PC-3 (cell line): ENCODE data around the gene ZFYVE27. TPM values are rescaled to one million over a fixed set of nuclear protein-coding genes. Genes with fewer than 3 reads are reported as not detected.

Experiments used
- ATAC-seq: fragments of 200-7000 bp; cut with Tn5 transposase; 2 replicates; pipeline ENCODE4 v1.9.1; 2020; ENCODE audit warnings: mild to moderate bottlenecking, moderate library complexity
- Bru-seq: library from RNA; stranded (reverse); fragments of 400-500 nt; gene quantifications from one replicate; lab custom pipeline; 2021; lab: Mats Ljungman, UMichigan
- BruChase-seq, 2 experiments: library from RNA; stranded (reverse); fragments of 400-500 nt; gene quantifications; one replicate each; lab custom pipeline; 2021; lab: Mats Ljungman, UMichigan
- BruUV-seq: library from RNA; stranded (reverse); fragments of 400-500 nt; replicated peaks from 2 replicates; lab custom pipeline; 2021; lab: Mats Ljungman, UMichigan
- CTCF ChIA-PET: fragments of 300-600 bp; sonication (Branson Sonifier 250); formaldehyde crosslinking; loops from one replicate; lab custom pipeline; 2022; ENCODE audit warnings: antibody characterized with exemption; lab: Charles Lee
- POLR2A ChIA-PET: fragments of 300-600 bp; sonication (Branson Sonifier 250); formaldehyde crosslinking; loops from one replicate; lab custom pipeline; 2022; ENCODE audit warnings: antibody characterized with exemption; ENCODE audit not compliant: unreplicated experiment; lab: Charles Lee
- DNase-seq: peaks from one replicate; pipeline ENCODE4 v3.0.0-alpha.2; 2015
- H2AFZ ChIP-seq: fragments of 300-600 bp; sonication (generic); 2 replicates; pipeline ENCODE4 v1.6.0; 2016; ENCODE audit warnings: antibody characterized with exemption, low read length
- H3F3A ChIP-seq: fragments of 300-600 bp; sonication (generic); one replicate; pipeline ENCODE4 v1.6.0; 2017; ENCODE audit warnings: antibody characterized with exemption, low read length, control low read depth, mild to moderate bottlenecking; ENCODE audit not compliant: unreplicated experiment
- H3K27ac ChIP-seq: fragments of 300-600 bp; sonication (generic); 2 replicates; pipeline ENCODE4 v1.5.1; 2016; ENCODE audit warnings: mild to moderate bottlenecking, low read length
- H3K27me3 ChIP-seq: fragments of 300-600 bp; sonication (generic); 2 replicates; pipeline ENCODE4 v1.6.1; 2016; ENCODE audit warnings: low read length, mixed read lengths
- H3K36me3 ChIP-seq: fragments of 300-600 bp; sonication (generic); 2 replicates; pipeline ENCODE4 v1.6.1; 2016; ENCODE audit warnings: low read depth, mixed run types, low read length, mixed read lengths
- H3K4me1 ChIP-seq: fragments of 300-600 bp; sonication (generic); 2 replicates; pipeline ENCODE4 v1.5.1; 2016; ENCODE audit warnings: low read length; ENCODE audit not compliant: insufficient read depth
- H3K4me2 ChIP-seq: fragments of 300-600 bp; sonication (generic); 2 replicates; pipeline ENCODE4 v1.6.0; 2016; ENCODE audit warnings: low read length
- H3K4me3 ChIP-seq: fragments of 300-600 bp; sonication (generic); 2 replicates; pipeline ENCODE4 v1.5.1; 2016; ENCODE audit warnings: mild to moderate bottlenecking, low read length, mixed read lengths
- H3K79me2 ChIP-seq: fragments of 300-600 bp; sonication (generic); 2 replicates; pipeline ENCODE4 v1.6.1; 2017; ENCODE audit warnings: low read length, mixed read lengths
- H3K9ac ChIP-seq: fragments of 300-600 bp; sonication (generic); 2 replicates; pipeline ENCODE4 v1.6.0; 2016; ENCODE audit warnings: mild to moderate bottlenecking, low read length
- H3K9me2 ChIP-seq: fragments of 300-600 bp; sonication (generic); replicated peaks from 2 replicates; pipeline ENCODE4 v1.6.1; 2016; ENCODE audit warnings: mixed run types, low read length, mixed read lengths
- H3K9me3 ChIP-seq: fragments of 300-600 bp; sonication (generic); 2 replicates; pipeline ENCODE4 v1.6.1; 2016; ENCODE audit warnings: low read length, mixed read lengths
- H4K20me1 ChIP-seq: fragments of 300-600 bp; sonication (generic); 2 replicates; pipeline ENCODE4 v1.6.1; 2016; ENCODE audit warnings: low read length, mixed read lengths
- CTCF ChIP-seq: fragments of 300-600 bp; sonication (generic); conservative IDR thresholded peaks from 2 replicates; pipeline ENCODE4 v1.5.1; 2017; ENCODE audit warnings: antibody characterized with exemption, low read depth, mild to moderate bottlenecking, low read length
- EZH2 ChIP-seq: fragments of 300-600 bp; sonication (generic); IDR thresholded peaks from one replicate; pipeline ENCODE4 v1.6.1; 2017; ENCODE audit warnings: antibody characterized with exemption, mild to moderate bottlenecking, low read length; ENCODE audit not compliant: unreplicated experiment
- EZH2phosphoT487 ChIP-seq: fragments of 300-600 bp; sonication (generic); IDR thresholded peaks from 2 replicates; pipeline ENCODE4 v1.6.1; 2018; ENCODE audit warnings: mild to moderate bottlenecking, antibody characterized with exemption, low read length, borderline replicate concordance
- intact Hi-C: fragments of 100-400 bp; cut with micrococcal nuclease; formaldehyde crosslinking; loops from 2 replicates; pipeline ENCODE4 v1.9.0; 2023
- long read RNA-seq: library from polyadenylated mRNA; unstranded; transcript quantifications from one replicate; pipeline ENCODE4 v2.0.0, GENCODE V29; 2021; ENCODE audit not compliant: unreplicated experiment
- total RNA-seq: library from RNA; depleted of rRNA; stranded (reverse); fragments of >200 nt; gene quantifications from 2 replicates; pipeline ENCODE4 v1.2.3, GENCODE V29; 2014; rRNA removed

Gene ZFYVE27
- total RNA-seq: 13.1 and 15.0 TPM in 2 replicates
- percentile 72 among the genes with signal in this experiment for Bru-seq, nascent RNA
- BruChase-seq, experiment 1, labeled RNA remaining after a 6-hour chase: percentile 77 among the genes with signal in this experiment
- BruChase-seq, experiment 2, labeled RNA remaining after a 2-hour chase: percentile 87 among the genes with signal in this experiment
- long read RNA-seq, partial matches to known transcripts: 5 of 105 reads
- long read RNA-seq, other reads (novel, unspliced or antisense): 94 of 105 reads

DNA sequence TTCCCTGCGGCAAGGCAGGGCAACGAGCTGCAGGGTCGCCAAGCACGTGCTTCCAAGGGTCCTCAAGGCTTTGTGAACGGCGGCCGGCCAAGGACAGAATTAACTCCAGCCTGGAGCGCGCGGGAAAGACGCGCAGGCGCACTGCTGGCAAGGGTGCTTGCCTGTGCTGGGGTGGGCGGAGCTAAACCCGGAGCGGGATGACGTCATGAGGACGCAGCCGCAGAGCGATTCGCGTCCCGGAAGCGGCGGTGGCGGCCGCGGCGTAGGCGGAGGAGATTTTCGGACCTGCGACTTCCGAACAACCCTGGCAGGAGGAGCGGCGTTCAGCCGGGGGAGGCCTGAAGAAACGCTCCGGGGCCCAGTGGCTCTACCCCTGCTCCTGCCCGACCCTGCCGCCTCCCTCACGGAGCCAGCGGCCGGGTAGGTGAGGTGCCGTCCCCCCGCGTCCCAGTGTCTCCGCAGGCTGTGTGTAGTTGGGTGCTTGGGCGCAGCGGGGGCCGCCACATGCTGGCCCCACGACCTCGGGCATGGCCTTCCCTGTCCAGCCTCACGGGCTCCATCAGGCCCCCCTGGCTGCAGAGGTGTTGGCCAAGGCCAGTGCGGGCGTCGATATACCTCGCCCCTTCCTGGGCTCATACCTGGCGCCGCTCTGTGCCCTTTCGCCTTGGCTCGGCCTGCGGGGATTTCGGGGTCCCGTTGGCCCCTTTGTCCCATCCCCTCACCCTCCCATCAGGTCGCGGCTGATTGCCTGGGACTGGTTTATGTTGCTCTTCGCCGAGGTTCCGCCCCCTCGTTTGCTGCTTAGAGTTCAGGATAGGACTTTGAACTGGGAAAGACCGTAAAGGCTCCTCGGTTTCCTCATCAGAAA lies at the start of gene ZFYVE27:
ZFYVE27 (plus strand) TSS at position 227 of the 868 bp plus-strand sequence. CDS start 1,350 bp downstream, outside the sequence.
- Histone ChIP-seq H3F3A (no peaks in the 10 kb centered on the region), H3K79me2 (peaks cover 40% of the 10 kb centered on the region), H3K9me3 (no peaks in the 10 kb centered on the region), H3K4me1 (peaks cover 9% of the 10 kb centered on the region), H3K27me3 (no peaks in the 10 kb centered on the region), H3K27ac (peak within 1 kb of the TSS; percentile 40; the same call in 1 of the 2 replicates), H3K4me3 (peak within 1 kb of the TSS; percentile 83), H3K9ac (peak within 1 kb of the TSS; percentile 86), H4K20me1 (no peaks in the 10 kb centered on the region), H3K4me2 (peak within 1 kb of the TSS; percentile 93), H2AFZ (peak within 1 kb of the TSS; percentile 79), H3K9me2 (no peaks in the 10 kb centered on the region), H3K36me3 (peaks cover 6% of the 10 kb centered on the region; the same call in 1 of the 2 replicates)
- CTCF ChIA-PET: interaction anchor here (0.5 kb wide), 1 partner anchor 52 kb away, joined by 3 read pairs; no protein-coding TSS in a partner anchor
- BruUV-seq: TSS peak; percentile 51
- DNase-seq (peak; percentile 92), ATAC-seq (peak; percentile 87)
- POLR2A ChIA-PET: interaction anchor here (0.7 to 1.0 kb wide), 3 partner anchors 11 to 50 kb away, joined by 3 to 6 read pairs (median 4); partner anchors contain the start of genes AVPI1 and MARVELD1
- TF ChIP-seq CTCF (no peak), EZH2 (no peak), EZH2phosphoT487 (no peak)
- intact Hi-C loops: no loop called here

DNA sequence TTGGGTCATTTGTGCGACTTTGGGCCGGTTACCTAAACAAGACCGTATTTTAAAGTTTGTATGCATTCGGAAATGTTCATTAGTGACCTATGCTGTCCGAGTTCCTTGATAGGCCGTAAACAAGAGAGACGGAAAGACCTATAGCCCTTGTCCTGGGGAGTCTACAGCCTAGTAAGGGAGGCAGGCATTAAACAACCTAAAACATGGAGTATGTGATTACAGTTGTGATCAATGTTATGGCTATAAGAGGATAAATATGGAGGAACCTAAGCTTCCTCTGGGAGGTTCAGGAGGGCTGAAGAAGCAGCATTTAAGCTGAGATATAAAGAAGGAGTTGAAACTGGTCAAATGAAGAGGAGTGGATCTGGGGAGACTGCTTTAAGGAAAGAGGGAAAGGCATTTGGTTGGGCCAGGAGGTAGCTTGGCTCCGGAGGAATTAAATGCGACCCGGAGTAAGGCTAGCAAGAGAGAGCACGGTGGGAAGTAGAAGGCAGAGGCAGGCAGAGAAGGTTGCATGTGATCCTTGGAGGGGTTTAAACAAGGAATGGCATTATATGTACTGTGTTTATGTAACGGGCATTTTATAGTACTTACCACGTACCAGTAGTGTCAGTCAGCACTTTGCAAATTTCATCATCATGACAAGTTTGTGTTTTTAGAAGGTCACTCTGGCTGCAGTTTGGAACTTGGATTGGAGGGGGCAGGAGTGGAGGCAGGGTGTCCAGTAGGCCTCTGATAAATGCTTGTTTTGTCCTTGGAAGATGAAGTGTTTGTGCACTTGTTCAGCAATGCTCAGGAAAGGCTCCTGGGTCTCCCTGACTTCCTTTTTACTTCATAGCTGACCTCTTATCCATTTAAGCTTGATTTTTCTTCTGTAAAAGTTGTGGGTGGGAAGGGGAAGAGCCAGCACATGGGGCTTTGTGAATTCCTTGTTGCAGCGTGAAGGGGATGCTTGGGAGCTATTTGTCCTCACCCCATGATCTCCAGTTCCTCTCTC lies 48.8 kb upstream of the ZFYVE27 start:
- intact Hi-C loops: loop anchor here (2.0 to 5.0 kb wide), 2 partner anchors 39 to 41 kb away; no protein-coding TSS in a partner anchor
- Histone ChIP-seq H3K79me2 (peaks cover 36% of the 10 kb centered on the region), H2AFZ (peak overlapping the region; percentile 56; the same call in 1 of the 2 replicates), H3K4me3 (no peak overlapping the region), H3F3A (no peaks in the 10 kb centered on the region), H3K9ac (peak overlapping the region; percentile 51), H3K27me3 (no peaks in the 10 kb centered on the region), H4K20me1 (peaks cover 28% of the 10 kb centered on the region), H3K27ac (peak overlapping the region; percentile 69), H3K4me1 (peaks cover 59% of the 10 kb centered on the region), H3K9me2 (no peaks in the 10 kb centered on the region), H3K36me3 (no peaks in the 10 kb centered on the region), H3K4me2 (peak overlapping the region; percentile 75), H3K9me3 (no peaks in the 10 kb centered on the region)
- BruUV-seq: TSS peak; percentile 53
- no peak for ATAC-seq
- ChIA-PET POLR2A (interaction anchor here (0.6 to 1.3 kb wide), 4 partner anchors 47 to 429 kb away, joined by 3 to 6 read pairs (median 5); partner anchors contain the start of gene ZFYVE27), CTCF (interaction anchor here (0.7 to 1.4 kb wide), 3 partner anchors 10 to 39 kb away, joined by 3 to 9 read pairs (median 4); partner anchors contain the start of gene MARVELD1)
- TF ChIP-seq CTCF: no peak
- TF ChIP-seq EZH2phosphoT487: no peak
- no peak for TF ChIP-seq EZH2
- peak; percentile 36 for DNase-seq
